Measurements from ENCODE around the gene TREML4. TPM values are rescaled to one million over a fixed set of nuclear protein-coding genes. Genes with fewer than 3 reads are reported as not detected.
A peak's percentile ranks its signal among the peaks of the same experiment; 100 is the strongest.

TREML4 gene
- total and polyA plus RNA-seq, 9 of the 15 experiments (the other 6 are each of a cell fraction or from before 2014, with no cell fraction given): not detected

- TF ChIP-seq MEIS2 (IDR thresholded peaks at IDR 0.05; ENCODE audit: partially characterized antibody): no peak
- TF ChIP-seq ZNF764 (CRISPR knock-in tag; IDR thresholded peaks at IDR 0.05; ENCODE audit: low read depth): no peak
- peak; percentile 61; the same call in 1 of the 2 replicates for TF ChIP-seq CEBPB (tag; IDR thresholded peaks at IDR 0.05)
- TF ChIP-seq MTF1 (CRISPR knock-in tag; IDR thresholded peaks at IDR 0.05; ENCODE audit: borderline replicate concordance): no peak
- no peak for TF ChIP-seq ZFP30 (CRISPR knock-in tag; IDR thresholded peaks at IDR 0.05; ENCODE audit: borderline replicate concordance)
- TF ChIP-seq TCF15 (CRISPR knock-in tag; IDR thresholded peaks at IDR 0.05): no peak
Observed at GRCh38 chr6:41286544-41287346, 58.6 kb downstream of the TREML4 start, which contains the start of gene TREM1 (continued).

- ATAC-seq (no peak), DNase-seq (ENCODE audit: extremely low read depth in 1 of 4, low spot score in 3 of 4) (no peak), FAIRE-seq (no peak)
- Histone ChIP-seq H3K9me3 (replicated peaks; ENCODE audit: control insufficient read depth, insufficient read depth, low read depth, low read length) (no peaks in the 10 kb centered on the region), H3K4me2 (ENCODE audit: insufficient read depth, low read length) (no peak overlapping the region), H3K27ac (ENCODE audit: extremely low read depth, low read depth, low read length) (no peak overlapping the region), H3K4me3 (no peak overlapping the region), H4K20me1 (replicated peaks; ENCODE audit: control insufficient read depth, insufficient read depth, low read length) (no peaks in the 10 kb centered on the region), H3K36me3 (ENCODE audit: control insufficient read depth, insufficient read depth, low read length) (no peaks in the 10 kb centered on the region), H3K27me3 (ENCODE audit: control insufficient read depth in 2 of 2, insufficient read depth in 2 of 2, low read length in 2 of 2) (peaks cover 2 to 32% of the 10 kb centered on the region in 2 experiments; a peak in 4 of 5 replicates), H2AFZ (ENCODE audit: low read depth, low read length) (no peak overlapping the region), H3K4me1 (replicated peaks in 1 of 2; ENCODE audit: control insufficient read depth in 2 of 2, insufficient read depth in 2 of 2, low read length in 2 of 2) (no peaks in the 10 kb centered on the region), H3K9me1 (ENCODE audit: control insufficient read depth, insufficient read depth, low read length) (no peaks in the 10 kb centered on the region), H3K79me2 (ENCODE audit: control insufficient read depth, insufficient read depth, low read length) (no peaks in the 10 kb centered on the region), H3K9ac (ENCODE audit: insufficient read depth in 1 of 2, low read depth in 2 of 2, low read length in 2 of 2) (no peak overlapping the region)
- WGBS (ENCODE audit: insufficient coverage, low coverage, missing lambda C conversion rate): 3% methylated on average over 6 of the region's 6 CpGs
- no TSS peak for BruUV-seq (replicated peaks)
- intact Hi-C loops (cut with micrococcal nuclease): no loop called here
- in situ Hi-C loops (cut with MboI): no loop called here
- POLR2A ChIA-PET: interaction anchor here (0.7 kb wide), 1 partner anchor 9 kb away, joined by 4 read pairs; no protein-coding TSS in a partner anchor
- CTCF ChIA-PET (ENCODE audit: low intra/inter-chr PET ratio): interaction anchor here (1.4 kb wide), 1 partner anchor 10 kb away, joined by 3 read pairs; no protein-coding TSS in a partner anchor
- TF ChIP-seq RAD51 (IDR thresholded peaks at IDR 0.05; ENCODE audit: borderline replicate concordance, low read depth) (peak; percentile 62), CUX1 (CRISPR knock-in tag; IDR thresholded peaks at IDR 0.05) (no peak), MEIS2 (IDR thresholded peaks at IDR 0.05; ENCODE audit: partially characterized antibody) (peak; percentile 45), USF2 (CRISPR knock-in tag; IDR thresholded peaks at IDR 0.05) (0 out of 2 replicates have a peak, but pooled peaks have one; percentile 29), TEAD2 (tag; IDR thresholded peaks at IDR 0.05) (no peak), RFX1 (IDR thresholded peaks at IDR 0.05) (0 out of 2 replicates have a peak, but pooled peaks have one; percentile 21)
Observed at GRCh38 chr6:41288030-41288753, 60.0 kb downstream of the TREML4 start.
